ENCODE measurements around the gene PFDN2.
A peak's percentile ranks its signal among the peaks of the same experiment; 100 is the strongest.

Gene PFDN2

GRCh38 chr1:161088587-161089110, 29.2 kb downstream of the PFDN2 start:
- Mint-ChIP-seq H3K36me3 (ENCODE audit: low read depth) (no peaks in the 10 kb centered on the region), H3K4me3 (no peak overlapping the region), H3K27me3 (no peaks in the 10 kb centered on the region), H3K27ac (peak overlapping the region; percentile 16), H3K4me1 (ENCODE audit: low read depth) (peaks cover 56% of the 10 kb centered on the region), H3K9me3 (no peaks in the 10 kb centered on the region)
- intact Hi-C loops (cut with micrococcal nuclease) = no loop called here

DNA sequence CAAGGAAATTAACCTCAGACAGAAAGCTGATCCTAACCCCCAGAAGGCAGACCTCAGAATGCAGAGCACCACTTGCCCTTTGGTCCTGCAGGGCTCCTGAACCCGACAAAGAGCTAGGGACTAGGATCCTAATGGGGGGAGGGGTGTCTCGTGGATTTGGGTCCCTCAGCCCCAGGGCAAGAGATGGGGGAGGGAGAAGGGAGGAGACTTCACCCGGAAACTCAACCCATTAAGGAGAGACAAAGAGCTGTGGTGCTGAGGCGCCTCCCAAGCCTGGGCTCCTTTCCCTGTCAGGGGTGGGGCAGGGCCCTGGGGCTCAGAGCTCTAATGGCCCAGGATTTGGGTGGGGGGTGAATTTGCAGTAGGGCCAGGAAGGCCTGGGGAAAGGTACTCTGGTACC, 31.4 kb downstream of the PFDN2 start:
- Mint-ChIP-seq H3K4me3 (no peak overlapping the region), H3K36me3 (ENCODE audit: low read depth) (no peaks in the 10 kb centered on the region), H3K27me3 (no peaks in the 10 kb centered on the region), H3K27ac (no peak overlapping the region), H3K9me3 (no peaks in the 10 kb centered on the region), H3K4me1 (ENCODE audit: low read depth) (peaks cover 67% of the 10 kb centered on the region)
- intact Hi-C loops (cut with micrococcal nuclease) = no loop called here

DNA sequence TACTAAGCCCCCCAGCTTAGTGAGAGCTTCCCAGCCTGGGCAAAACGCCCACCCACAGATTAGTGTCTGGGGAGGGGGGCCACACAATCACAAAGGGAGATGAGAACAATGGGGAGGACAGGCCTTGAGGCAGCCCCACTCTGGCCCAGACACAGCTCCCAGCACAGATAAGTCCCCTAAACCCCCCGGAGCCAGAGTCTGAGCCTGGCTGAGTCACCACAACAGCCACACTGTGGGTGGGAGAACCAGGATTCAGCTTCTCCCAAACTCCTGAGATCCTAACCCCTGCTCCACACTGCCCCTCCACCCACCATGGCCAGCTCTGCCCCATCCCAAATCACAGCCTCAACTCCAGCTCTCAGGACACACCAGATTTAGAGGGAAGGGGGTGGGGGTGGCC, 32.7 kb downstream of the PFDN2 start:
- Mint-ChIP-seq H3K4me3 (no peak overlapping the region), H3K9me3 (no peaks in the 10 kb centered on the region), H3K27ac (no peak overlapping the region), H3K4me1 (ENCODE audit: low read depth) (peaks cover 80% of the 10 kb centered on the region), H3K36me3 (ENCODE audit: low read depth) (no peaks in the 10 kb centered on the region), H3K27me3 (no peaks in the 10 kb centered on the region)
- intact Hi-C loops (cut with micrococcal nuclease) = no loop called here

- Mint-ChIP-seq H3K4me1 (ENCODE audit: low read depth) (peaks cover 83% of the 10 kb centered on the region), H3K9me3 (no peaks in the 10 kb centered on the region), H3K27ac (no peak overlapping the region), H3K27me3 (peaks cover 2% of the 10 kb centered on the region), H3K4me3 (no peak overlapping the region), H3K36me3 (ENCODE audit: low read depth) (no peaks in the 10 kb centered on the region)
- intact Hi-C loops (cut with micrococcal nuclease) = no loop called here
Observed at GRCh38 chr1:161084597-161084988, 33.2 kb downstream of the PFDN2 start.

DNA sequence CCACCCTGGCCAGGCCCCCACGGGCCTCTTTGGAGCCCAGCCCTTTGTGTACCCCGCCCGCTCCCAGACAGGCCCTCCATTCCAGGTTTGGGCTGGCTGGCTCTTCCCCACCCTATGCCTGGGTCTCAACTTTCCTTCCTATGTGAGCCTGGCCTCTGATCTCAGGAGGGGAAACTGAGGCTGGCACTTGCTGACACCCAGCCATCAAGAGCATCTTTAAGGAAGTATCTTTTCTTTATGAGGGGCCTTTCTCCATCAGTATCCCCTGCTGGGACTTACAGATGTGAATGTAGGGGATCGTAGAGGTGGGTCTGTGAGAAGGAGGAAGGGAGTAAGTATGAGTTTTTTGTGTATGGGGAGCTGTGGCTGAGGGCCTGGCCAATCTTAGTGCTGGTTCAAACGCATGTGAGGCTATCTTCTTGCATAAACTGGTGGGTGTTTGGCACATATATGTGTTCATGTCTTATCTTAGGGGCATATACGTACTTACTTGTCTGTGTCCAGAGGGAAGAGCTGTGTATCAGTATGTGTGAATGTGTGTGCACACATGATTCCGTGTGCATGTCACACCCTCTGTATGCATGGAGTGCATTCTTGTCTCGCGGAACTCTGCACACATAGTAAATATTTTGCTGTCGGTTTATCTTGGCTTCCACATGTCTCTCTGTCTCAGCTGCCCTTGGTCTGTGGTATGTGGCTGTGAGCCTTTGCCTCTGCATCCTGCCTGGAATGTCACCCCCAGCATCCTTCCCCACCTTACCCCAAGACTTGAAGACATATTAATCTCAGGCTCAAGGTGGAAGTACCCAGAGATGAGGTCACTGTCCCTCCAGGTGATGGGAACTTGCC, 33.9 kb downstream of the PFDN2 start:
- Mint-ChIP-seq H3K9me3 (no peaks in the 10 kb centered on the region), H3K27ac (peak overlapping the region; percentile 24), H3K4me1 (ENCODE audit: low read depth) (peaks cover 83% of the 10 kb centered on the region), H3K4me3 (no peak overlapping the region), H3K36me3 (ENCODE audit: low read depth) (no peaks in the 10 kb centered on the region), H3K27me3 (peaks cover 3% of the 10 kb centered on the region)
- intact Hi-C loops (cut with micrococcal nuclease) = loop anchor here (2.0 kb wide), 1 partner anchor 15 kb away; the partner anchor contains the start of gene ARHGAP30

- Mint-ChIP-seq H3K9me3 (no peaks in the 10 kb centered on the region), H3K4me3 (no peak overlapping the region), H3K27me3 (peaks cover 3% of the 10 kb centered on the region), H3K27ac (peak overlapping the region; percentile 26), H3K4me1 (ENCODE audit: low read depth) (peaks cover 76% of the 10 kb centered on the region), H3K36me3 (ENCODE audit: low read depth) (no peaks in the 10 kb centered on the region)
- intact Hi-C loops (cut with micrococcal nuclease) = loop anchor here (2.0 kb wide), 1 partner anchor 14 kb away; the partner anchor contains the start of gene ARHGAP30
Observed at GRCh38 chr1:161082996-161083747, 34.7 kb downstream of the PFDN2 start.

DNA sequence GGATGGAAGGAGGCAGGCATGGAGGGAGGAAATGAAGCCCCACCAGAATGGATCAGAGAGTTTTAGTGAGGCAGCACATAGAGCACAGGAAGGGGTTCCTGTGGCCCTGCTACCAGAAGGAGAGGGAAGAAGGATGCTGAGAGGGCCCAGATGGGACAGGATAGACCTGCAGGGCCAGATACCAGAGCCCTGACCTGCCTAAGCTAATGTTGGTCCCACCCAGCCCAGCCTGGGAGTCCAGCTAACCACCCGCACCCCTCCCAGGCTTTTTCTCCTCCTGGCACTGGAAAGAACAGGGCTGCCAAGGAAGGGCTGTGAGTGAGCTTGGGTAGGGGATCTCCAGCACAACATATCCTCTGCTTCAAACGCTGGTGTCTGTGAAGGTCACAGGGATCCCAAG, 35.4 kb downstream of the PFDN2 start:
- H3K4me3 Mint-ChIP-seq = no peak overlapping the region
- H3K4me1 Mint-ChIP-seq (ENCODE audit: low read depth) = peaks cover 69% of the 10 kb centered on the region
- intact Hi-C loops (cut with micrococcal nuclease) = loop anchor here (2.0 kb wide), 1 partner anchor 14 kb away; the partner anchor contains the start of gene ARHGAP30
- H3K27me3 Mint-ChIP-seq = peaks cover 3% of the 10 kb centered on the region
- no peaks in the 10 kb centered on the region for H3K36me3 Mint-ChIP-seq (ENCODE audit: low read depth)
- H3K9me3 Mint-ChIP-seq = no peaks in the 10 kb centered on the region
- peak overlapping the region; percentile 48 for H3K27ac Mint-ChIP-seq

GRCh38 chr1:161081519-161081918, 36.3 kb downstream of the PFDN2 start:
- H3K4me3 Mint-ChIP-seq = no peak overlapping the region
- H3K36me3 Mint-ChIP-seq (ENCODE audit: low read depth) = no peaks in the 10 kb centered on the region
- peaks cover 3% of the 10 kb centered on the region for H3K27me3 Mint-ChIP-seq
- no peaks in the 10 kb centered on the region for H3K9me3 Mint-ChIP-seq
- peak overlapping the region; percentile 48 for H3K27ac Mint-ChIP-seq
- intact Hi-C loops (cut with micrococcal nuclease) = no loop called here
- peaks cover 69% of the 10 kb centered on the region for H3K4me1 Mint-ChIP-seq (ENCODE audit: low read depth)

GRCh38 chr1:161080441-161081405, 37.1 kb downstream of the PFDN2 start:
- Mint-ChIP-seq H3K27ac (peak overlapping the region; percentile 48), H3K4me1 (ENCODE audit: low read depth) (peaks cover 72% of the 10 kb centered on the region), H3K36me3 (ENCODE audit: low read depth) (no peaks in the 10 kb centered on the region), H3K27me3 (peaks cover 3% of the 10 kb centered on the region), H3K9me3 (no peaks in the 10 kb centered on the region), H3K4me3 (no peak overlapping the region)
- intact Hi-C loops (cut with micrococcal nuclease) = no loop called here

GRCh38 chr1:161079436-161080110, 38.3 kb downstream of the PFDN2 start:
- Mint-ChIP-seq H3K27ac (no peak overlapping the region), H3K36me3 (ENCODE audit: low read depth) (no peaks in the 10 kb centered on the region), H3K27me3 (peaks cover 3% of the 10 kb centered on the region), H3K4me3 (peak overlapping the region; percentile 4), H3K9me3 (no peaks in the 10 kb centered on the region), H3K4me1 (ENCODE audit: low read depth) (peaks cover 62% of the 10 kb centered on the region)
- intact Hi-C loops (cut with micrococcal nuclease) = no loop called here

DNA sequence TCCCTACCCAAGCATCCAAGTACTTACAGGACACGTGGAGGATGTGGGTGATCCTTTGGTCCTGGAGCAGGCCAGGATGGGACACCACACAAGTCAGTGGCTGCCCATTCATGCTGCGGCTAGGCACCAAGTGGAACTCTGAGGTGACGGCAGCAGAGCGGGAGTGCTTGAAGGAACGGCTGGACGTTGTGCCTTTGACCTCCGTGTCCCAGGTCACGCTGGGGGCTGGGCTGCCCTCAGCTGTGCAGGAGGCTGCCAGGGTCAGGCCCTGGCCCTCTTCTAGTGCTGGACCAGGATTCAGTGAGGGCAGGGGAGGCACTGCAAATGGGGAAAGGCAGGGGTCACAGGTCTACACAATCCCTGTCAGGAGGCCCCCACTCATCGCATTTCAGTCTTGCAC, 40.4 kb downstream of the PFDN2 start:
- H3K36me3 Mint-ChIP-seq (ENCODE audit: low read depth) = no peaks in the 10 kb centered on the region
- no peak overlapping the region for H3K27ac Mint-ChIP-seq

DNA sequence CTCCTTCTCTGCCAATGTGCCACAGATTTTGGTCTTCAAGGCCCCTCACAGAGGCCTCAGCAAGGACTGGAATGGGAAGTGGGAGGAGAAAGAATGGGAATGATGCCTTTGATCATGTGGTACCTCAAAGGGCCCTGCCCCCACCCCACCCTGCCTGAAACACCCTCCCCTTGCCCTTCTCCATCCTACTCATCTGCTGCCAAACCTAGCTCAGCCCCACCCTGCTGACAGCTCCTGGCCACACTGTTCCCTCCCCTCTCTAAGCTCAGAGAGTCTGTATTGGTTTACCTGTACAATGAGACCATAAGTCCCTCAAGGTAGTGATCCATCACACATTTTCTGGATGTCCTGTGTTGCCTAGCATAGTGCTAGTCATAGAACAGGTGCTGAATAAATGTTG, 41.4 kb downstream of the PFDN2 start:
- intact Hi-C loops (cut with micrococcal nuclease) = no loop called here
- no peaks in the 10 kb centered on the region for H3K36me3 Mint-ChIP-seq (ENCODE audit: low read depth)
- no peaks in the 10 kb centered on the region for H3K9me3 Mint-ChIP-seq
- H3K27ac Mint-ChIP-seq = no peak overlapping the region
- peaks cover 3% of the 10 kb centered on the region for H3K27me3 Mint-ChIP-seq
- H3K4me1 Mint-ChIP-seq (ENCODE audit: low read depth) = peaks cover 38% of the 10 kb centered on the region
- no peak overlapping the region for H3K4me3 Mint-ChIP-seq

More for the DNA sequence above, 40.4 kb downstream of the PFDN2 start:
- peaks cover 40% of the 10 kb centered on the region for H3K4me1 Mint-ChIP-seq (ENCODE audit: low read depth)
- no peak overlapping the region for H3K4me3 Mint-ChIP-seq
- H3K27me3 Mint-ChIP-seq = peaks cover 3% of the 10 kb centered on the region
- H3K9me3 Mint-ChIP-seq = no peaks in the 10 kb centered on the region
- intact Hi-C loops (cut with micrococcal nuclease) = no loop called here

Data from dendritic cell treated with granulocyte-macrophage colony-stimulating factor and Interleukin-4, amounts not matched to agents 40 ng/mL and 50 ng/mL, for 4 days (primary cell).